VCaP (cell line): ENCODE data around the gene MAP3K14.

ENCODE experiments used
- H3K27ac ChIP-seq: fragments of 450-650 bp; 2 replicates; pipeline ENCODE4 v1.5.1; 2017
- CTCF ChIP-seq: fragments of 450-650 bp; conservative IDR thresholded peaks from 2 replicates; pipeline ENCODE4 v1.5.1; 2017; ENCODE audit warnings: mild to moderate bottlenecking, moderate library complexity

The MAP3K14 gene

GRCh38 chr17:45336390-45337182 lies 19.8 kb upstream of the MAP3K14 start:
- no peak for TF ChIP-seq CTCF
- H3K27ac ChIP-seq: no peak overlapping the region

- TF ChIP-seq CTCF: no peak
- no peak overlapping the region for H3K27ac ChIP-seq
These were observed 18.9 kb upstream of the MAP3K14 start for GRCh38 chr17:45335721-45336120.

GRCh38 chr17:45334701-45335677 lies 18.2 kb upstream of the MAP3K14 start:
- no peak overlapping the region for H3K27ac ChIP-seq

GRCh38 chr17:45334231-45334630 lies 17.4 kb upstream of the MAP3K14 start:
- no peak for TF ChIP-seq CTCF
- no peak overlapping the region for H3K27ac ChIP-seq

More at GRCh38 chr17:45334701-45335677, 18.2 kb upstream of the MAP3K14 start:
- TF ChIP-seq CTCF: no peak

- no peak for TF ChIP-seq CTCF
- no peak overlapping the region for H3K27ac ChIP-seq
These were observed 16.9 kb upstream of the MAP3K14 start for GRCh38 chr17:45333702-45334092.

- no peak for TF ChIP-seq CTCF
- H3K27ac ChIP-seq: no peak overlapping the region
These were observed 16.3 kb upstream of the MAP3K14 start for GRCh38 chr17:45332989-45333701.

GRCh38 chr17:45332505-45332904 lies 15.7 kb upstream of the MAP3K14 start:
- no peak for TF ChIP-seq CTCF

More at GRCh38 chr17:45332505-45332904, 15.7 kb upstream of the MAP3K14 start:
- no peak overlapping the region for H3K27ac ChIP-seq
